Stimulated activated CD4-positive, alpha-beta T cell treated with anti-CD3 and anti-CD28 coated beads, Interleukin-1b, Interleukin-23, amount 100 ng/mL, for 4 hours (primary cell): ENCODE results near the gene MME.
"Not testable (repeated sequence)": the region's sequence is repeated elsewhere in the genome, so short reads cannot be mapped to it uniquely, and the experiment has no call there.

ENCODE experiments used
- DNase-seq, 2 donors: peaks; one replicate each; pipeline ENCODE4 v3.0.0-alpha.2; 2020; ENCODE audit warnings: low read depth in 2 of 2

Gene MME

GRCh38 chr3:155193868-155194267 lies 113.7 kb downstream of the MME start:
- no peak for DNase-seq

- DNase-seq = no peak
Observed at GRCh38 chr3:155194973-155195957, 115.1 kb downstream of the MME start.

GRCh38 chr3:155196131-155197021 lies 116.3 kb downstream of the MME start:
- DNase-seq = no peak

GRCh38 chr3:155197786-155198185 lies 117.7 kb downstream of the MME start:
- DNase-seq = no peak

- no peak for DNase-seq
Observed at GRCh38 chr3:155202626-155203025, 122.5 kb downstream of the MME start.

GRCh38 chr3:155204851-155205250 lies 124.7 kb downstream of the MME start:
- DNase-seq = no peak

- DNase-seq = no peak
Observed at GRCh38 chr3:155208183-155208800, 128.2 kb downstream of the MME start.

- DNase-seq = no peak
Observed at GRCh38 chr3:155210736-155211135, 130.6 kb downstream of the MME start.

- no peak for DNase-seq
Observed at GRCh38 chr3:155211266-155211665, 131.1 kb downstream of the MME start.

GRCh38 chr3:155211940-155212339 lies 131.8 kb downstream of the MME start:
- DNase-seq = no peak

- DNase-seq = not testable (repeated sequence)
Observed at GRCh38 chr3:155216007-155216406, 135.9 kb downstream of the MME start.

- DNase-seq = no peak
Observed at GRCh38 chr3:155217591-155217990, 137.5 kb downstream of the MME start.

- no peak for DNase-seq
Observed at GRCh38 chr3:155218462-155218861, 138.3 kb downstream of the MME start.

- no peak for DNase-seq
Observed at GRCh38 chr3:155219106-155219505, 139.0 kb downstream of the MME start.

- DNase-seq = no peak
Observed at GRCh38 chr3:155225417-155225816, 145.3 kb downstream of the MME start.

- DNase-seq = no peak
Observed at GRCh38 chr3:155227141-155227540, 147.0 kb downstream of the MME start.

- DNase-seq = no peak
Observed at GRCh38 chr3:155228676-155229075, 148.6 kb downstream of the MME start.

- no peak for DNase-seq
Observed at GRCh38 chr3:155229086-155229485, 149.0 kb downstream of the MME start.

GRCh38 chr3:155230382-155230781 lies 150.3 kb downstream of the MME start:
- no peak for DNase-seq

GRCh38 chr3:155231792-155232191 lies 151.7 kb downstream of the MME start:
- DNase-seq = no peak

- DNase-seq = no peak
Observed at GRCh38 chr3:155232605-155233004, 152.5 kb downstream of the MME start.

GRCh38 chr3:155233213-155233612 lies 153.1 kb downstream of the MME start:
- no peak for DNase-seq
